Astrocyte (in vitro differentiated cells and primary cell): ENCODE data around the gene MSX2. TPM values are rescaled to one million over a fixed set of nuclear protein-coding genes. Genes with fewer than 3 reads are reported as not detected.

ENCODE experiments used
- DNase-seq: peaks from one replicate; pipeline ENCODE4 v3.0.0-alpha.2; 2010; ENCODE audit warnings: low read depth
- FAIRE-seq: peaks from 2 replicates; lab custom pipeline; 2011; peaks lifted over from hg19 to GRCh38; lab: Jason Lieb, UNC
- H2AFZ ChIP-seq: 2 replicates; pipeline ENCODE4 v1.6.0; 2012; ENCODE audit warnings: low read depth, low read length, inconsistent platforms
- H3K27ac ChIP-seq: 2 replicates; pipeline ENCODE4 v1.5.1; 2011; ENCODE audit warnings: low read depth, low read length, inconsistent platforms
- H3K27me3 ChIP-seq: 2 replicates; pipeline ENCODE4 v1.6.0; 2011; ENCODE audit warnings: low read length, inconsistent platforms; ENCODE audit not compliant: insufficient read depth
- H3K36me3 ChIP-seq: 2 replicates; pipeline ENCODE4 v1.5.1; 2011; ENCODE audit warnings: low read length, inconsistent platforms; ENCODE audit not compliant: insufficient read depth
- H3K4me1 ChIP-seq: 2 replicates; pipeline ENCODE4 v1.5.1; 2011; ENCODE audit warnings: low read length, inconsistent platforms; ENCODE audit not compliant: insufficient read depth
- H3K4me2 ChIP-seq: 2 replicates; pipeline ENCODE4 v1.6.0; 2012; ENCODE audit warnings: low read length, inconsistent platforms
- H3K4me3 ChIP-seq: 2 replicates; pipeline ENCODE4 v1.5.1; 2011; ENCODE audit warnings: low read depth, mild to moderate bottlenecking, low read length, inconsistent platforms; ENCODE audit not compliant: insufficient read depth
- H3K79me2 ChIP-seq: 2 replicates; pipeline ENCODE4 v1.6.0; 2012; ENCODE audit warnings: mild to moderate bottlenecking, low read length, inconsistent platforms; ENCODE audit not compliant: insufficient read depth
- H3K9ac ChIP-seq: 2 replicates; pipeline ENCODE4 v1.6.0; 2012; ENCODE audit warnings: mild to moderate bottlenecking, low read length, inconsistent platforms
- H3K9me3 ChIP-seq: 2 replicates; pipeline ENCODE4 v1.5.1; 2012; ENCODE audit warnings: low read depth, mild to moderate bottlenecking, low read length, inconsistent platforms; ENCODE audit not compliant: insufficient read depth
- H4K20me1 ChIP-seq: 2 replicates; pipeline ENCODE4 v1.6.0; 2012; ENCODE audit warnings: low read length, inconsistent platforms; ENCODE audit not compliant: insufficient read depth
- H3K27ac Mint-ChIP-seq: one replicate; pipeline ENCODE4 v1.8.0; 2021; ENCODE audit warnings: mild to moderate bottlenecking, mixed read lengths; ENCODE audit not compliant: unreplicated experiment
- H3K27me3 Mint-ChIP-seq: one replicate; pipeline ENCODE4 v1.8.0; 2021; ENCODE audit warnings: low read depth, mixed read lengths; ENCODE audit not compliant: unreplicated experiment
- H3K36me3 Mint-ChIP-seq: one replicate; pipeline ENCODE4 v1.8.0; 2021; ENCODE audit warnings: low read depth, mixed read lengths; ENCODE audit not compliant: unreplicated experiment
- H3K4me1 Mint-ChIP-seq: one replicate; pipeline ENCODE4 v1.8.0; 2021; ENCODE audit warnings: low read depth, mixed read lengths; ENCODE audit not compliant: unreplicated experiment
- H3K4me3 Mint-ChIP-seq: one replicate; pipeline ENCODE4 v1.8.0; 2021; ENCODE audit warnings: mild to moderate bottlenecking, moderate library complexity, mixed read lengths; ENCODE audit not compliant: unreplicated experiment
- H3K9me3 Mint-ChIP-seq: one replicate; pipeline ENCODE4 v1.8.0; 2021; ENCODE audit warnings: mild to moderate bottlenecking, mixed read lengths; ENCODE audit not compliant: unreplicated experiment
- EZH2 ChIP-seq: IDR thresholded peaks from 2 replicates; pipeline ENCODE4 v1.6.1; 2012; ENCODE audit warnings: mild to moderate bottlenecking, low read length, inconsistent platforms; ENCODE audit not compliant: insufficient read depth
- total RNA-seq: library from RNA; stranded (reverse); gene quantifications from 2 replicates; pipeline ENCODE4 v1.2.1, GENCODE V29; 2021
- TF ChIP-seq, protein P1 (sequence below): IDR thresholded peaks from 2 replicates; pipeline ENCODE4 v1.5.1; 2011; ENCODE audit warnings: low read depth, mild to moderate bottlenecking, inconsistent platforms, low read length, moderate library complexity; ENCODE audit not compliant: insufficient read depth

The MSX2 gene
- total RNA-seq, 1 donor from 2014 or later, result 12.0 TPM

DNA sequence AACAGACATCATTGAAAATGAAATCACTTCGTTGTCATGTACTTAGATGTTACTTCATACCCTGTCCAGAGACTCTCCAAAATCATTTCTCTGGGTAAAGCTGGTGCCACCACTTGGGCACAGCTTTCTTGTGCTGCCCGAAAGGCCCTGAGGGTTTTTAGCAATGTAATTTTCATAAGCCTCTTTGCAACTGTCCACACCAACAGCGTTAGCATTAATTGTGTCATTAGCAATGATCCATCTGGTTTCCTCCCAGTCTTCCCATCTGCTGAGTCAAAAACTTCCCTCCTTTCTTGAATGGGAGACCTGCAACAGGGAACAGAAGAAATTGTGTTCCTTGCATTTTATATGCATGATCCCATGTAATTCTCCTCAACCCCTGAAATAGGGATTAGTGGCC lies 8.6 kb upstream of the MSX2 start:
- H3K4me3 ChIP-seq, result no peak overlapping the region
- no peak overlapping the region for H3K9ac ChIP-seq
- FAIRE-seq (no peak), DNase-seq (no peak)
- TF ChIP-seq, protein P1, sequence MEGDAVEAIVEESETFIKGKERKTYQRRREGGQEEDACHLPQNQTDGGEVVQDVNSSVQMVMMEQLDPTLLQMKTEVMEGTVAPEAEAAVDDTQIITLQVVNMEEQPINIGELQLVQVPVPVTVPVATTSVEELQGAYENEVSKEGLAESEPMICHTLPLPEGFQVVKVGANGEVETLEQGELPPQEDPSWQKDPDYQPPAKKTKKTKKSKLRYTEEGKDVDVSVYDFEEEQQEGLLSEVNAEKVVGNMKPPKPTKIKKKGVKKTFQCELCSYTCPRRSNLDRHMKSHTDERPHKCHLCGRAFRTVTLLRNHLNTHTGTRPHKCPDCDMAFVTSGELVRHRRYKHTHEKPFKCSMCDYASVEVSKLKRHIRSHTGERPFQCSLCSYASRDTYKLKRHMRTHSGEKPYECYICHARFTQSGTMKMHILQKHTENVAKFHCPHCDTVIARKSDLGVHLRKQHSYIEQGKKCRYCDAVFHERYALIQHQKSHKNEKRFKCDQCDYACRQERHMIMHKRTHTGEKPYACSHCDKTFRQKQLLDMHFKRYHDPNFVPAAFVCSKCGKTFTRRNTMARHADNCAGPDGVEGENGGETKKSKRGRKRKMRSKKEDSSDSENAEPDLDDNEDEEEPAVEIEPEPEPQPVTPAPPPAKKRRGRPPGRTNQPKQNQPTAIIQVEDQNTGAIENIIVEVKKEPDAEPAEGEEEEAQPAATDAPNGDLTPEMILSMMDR, result no peak
- TF ChIP-seq EZH2, result no peak
- no peak overlapping the region for H2AFZ ChIP-seq
- no peaks in the 10 kb centered on the region for H3K36me3 ChIP-seq
- no peaks in the 10 kb centered on the region for H3K4me1 ChIP-seq
- H3K27ac ChIP-seq, result no peak overlapping the region
- H4K20me1 ChIP-seq, result no peaks in the 10 kb centered on the region
- no peaks in the 10 kb centered on the region for H3K9me3 ChIP-seq
- Mint-ChIP-seq H3K4me1 (no peaks in the 10 kb centered on the region), H3K36me3 (no peaks in the 10 kb centered on the region), H3K27me3 (peaks cover 64% of the 10 kb centered on the region), H3K9me3 (no peaks in the 10 kb centered on the region), H3K4me3 (no peak overlapping the region), H3K27ac (no peak overlapping the region)
- peaks cover 40% of the 10 kb centered on the region for H3K27me3 ChIP-seq
- no peaks in the 10 kb centered on the region for H3K79me2 ChIP-seq
- H3K4me2 ChIP-seq, result no peak overlapping the region

- Histone ChIP-seq H4K20me1 (no peaks in the 10 kb centered on the region), H3K9me3 (no peaks in the 10 kb centered on the region), H3K27ac (no peak overlapping the region), H3K4me2 (no peak overlapping the region), H3K79me2 (no peaks in the 10 kb centered on the region), H3K27me3 (peaks cover 59% of the 10 kb centered on the region), H3K36me3 (no peaks in the 10 kb centered on the region), H3K9ac (no peak overlapping the region), H3K4me1 (no peaks in the 10 kb centered on the region), H2AFZ (no peak overlapping the region), H3K4me3 (no peak overlapping the region)
- no peaks in the 10 kb centered on the region for H3K9me3 Mint-ChIP-seq
- H3K27me3 Mint-ChIP-seq, result peaks cover 79% of the 10 kb centered on the region
- no peaks in the 10 kb centered on the region for H3K4me1 Mint-ChIP-seq
- DNase-seq (no peak), FAIRE-seq (no peak)
- TF ChIP-seq EZH2, result no peak
- TF ChIP-seq, protein P1, result no peak
- H3K4me3 Mint-ChIP-seq, result no peak overlapping the region
- H3K36me3 Mint-ChIP-seq, result no peaks in the 10 kb centered on the region
- H3K27ac Mint-ChIP-seq, result no peak overlapping the region
These were observed 6.4 kb upstream of the MSX2 start for GRCh38 chr5:174717826-174718455.

DNA sequence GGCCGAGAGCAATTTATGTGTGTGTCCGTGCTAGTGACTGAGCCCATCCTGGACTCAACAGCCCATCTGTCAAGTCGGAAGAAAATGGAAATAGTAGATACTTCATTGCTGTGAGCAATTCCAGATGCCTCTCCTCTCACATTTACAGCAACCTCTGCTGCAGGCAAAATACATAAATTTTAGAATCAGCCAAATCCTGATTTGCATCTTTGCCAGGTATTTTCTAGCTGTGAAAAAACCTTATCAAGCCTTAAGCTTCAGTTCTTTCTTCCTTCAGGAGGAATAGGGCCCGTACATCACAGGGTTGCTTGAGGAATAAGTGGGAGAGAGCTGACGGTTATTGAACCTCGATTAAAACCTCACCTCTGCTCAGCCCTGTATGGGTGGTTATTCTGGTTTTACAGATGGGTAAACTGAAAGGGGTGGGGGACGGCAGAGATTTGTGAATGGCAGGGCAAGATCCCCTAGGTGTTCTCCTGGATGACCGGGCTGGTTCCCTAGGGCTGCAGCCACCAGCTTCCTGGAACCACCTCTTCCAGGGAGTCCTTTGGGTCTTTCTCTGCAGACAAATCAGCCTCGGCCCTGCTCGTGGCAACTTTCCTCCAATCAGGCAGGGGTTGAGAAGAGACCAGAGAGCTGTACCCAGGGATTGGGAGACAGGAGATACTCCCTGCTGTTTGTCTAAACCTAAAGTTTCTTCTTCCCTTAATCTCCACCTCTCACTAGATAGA lies 5.3 kb upstream of the MSX2 start:
- Mint-ChIP-seq H3K4me1 (no peaks in the 10 kb centered on the region), H3K9me3 (no peaks in the 10 kb centered on the region), H3K4me3 (no peak overlapping the region), H3K27ac (no peak overlapping the region), H3K27me3 (peaks cover 84% of the 10 kb centered on the region), H3K36me3 (no peaks in the 10 kb centered on the region)
- peaks cover 68% of the 10 kb centered on the region for H3K27me3 ChIP-seq
- H4K20me1 ChIP-seq, result no peaks in the 10 kb centered on the region
- H3K4me3 ChIP-seq, result no peak overlapping the region
- H3K9me3 ChIP-seq, result no peaks in the 10 kb centered on the region
- no peak overlapping the region for H3K9ac ChIP-seq
- FAIRE-seq (no peak), DNase-seq (no peak)
- TF ChIP-seq, protein P1, result no peak
- no peak for TF ChIP-seq EZH2
- no peak overlapping the region for H2AFZ ChIP-seq
- H3K27ac ChIP-seq, result no peak overlapping the region
- no peaks in the 10 kb centered on the region for H3K36me3 ChIP-seq
- H3K79me2 ChIP-seq, result no peaks in the 10 kb centered on the region
- H3K4me2 ChIP-seq, result no peak overlapping the region
- H3K4me1 ChIP-seq, result peaks cover 1% of the 10 kb centered on the region
